OCI-M2 (cell line): Measurements from ENCODE around the gene SOD2.
"Not testable (repeated sequence)": the region's sequence is repeated elsewhere in the genome, so short reads cannot be mapped to it uniquely, and the experiment has no call there.

Experiments
- DNase-seq: peaks from one replicate; lab custom pipeline; 2025; ENCODE audit not compliant: unreplicated experiment; lab: John Stamatoyannopoulos, UW

SOD2 gene

GRCh38 chr6:159684013-159684304, 9.1 kb downstream of the SOD2 start:
- DNase-seq, result no peak

- DNase-seq, result no peak
Observed at GRCh38 chr6:159682810-159683209, 10.2 kb downstream of the SOD2 start.

DNA sequence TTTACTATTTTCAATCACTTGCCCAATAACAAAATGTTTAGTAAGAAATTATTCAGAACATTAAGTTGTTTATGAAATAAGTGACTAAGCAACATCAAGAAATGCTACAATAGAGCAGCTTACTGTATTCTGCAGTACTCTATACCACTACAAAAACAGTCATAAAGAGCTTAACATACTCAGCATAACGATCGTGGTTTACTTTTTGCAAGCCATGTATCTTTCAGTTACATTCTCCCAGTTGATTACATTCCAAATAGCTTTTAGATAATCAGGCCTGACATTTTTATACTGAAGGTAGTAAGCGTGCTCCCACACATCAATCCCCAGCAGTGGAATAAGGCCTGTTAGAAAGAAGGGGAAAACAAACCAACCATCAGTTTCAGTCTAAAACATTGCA, 10.7 kb downstream of the SOD2 start:
- no peak for DNase-seq

- no peak for DNase-seq
Observed at GRCh38 chr6:159681191-159681880, 11.7 kb downstream of the SOD2 start.

- no peak for DNase-seq
Observed at GRCh38 chr6:159680104-159680503, 12.9 kb downstream of the SOD2 start.

DNA sequence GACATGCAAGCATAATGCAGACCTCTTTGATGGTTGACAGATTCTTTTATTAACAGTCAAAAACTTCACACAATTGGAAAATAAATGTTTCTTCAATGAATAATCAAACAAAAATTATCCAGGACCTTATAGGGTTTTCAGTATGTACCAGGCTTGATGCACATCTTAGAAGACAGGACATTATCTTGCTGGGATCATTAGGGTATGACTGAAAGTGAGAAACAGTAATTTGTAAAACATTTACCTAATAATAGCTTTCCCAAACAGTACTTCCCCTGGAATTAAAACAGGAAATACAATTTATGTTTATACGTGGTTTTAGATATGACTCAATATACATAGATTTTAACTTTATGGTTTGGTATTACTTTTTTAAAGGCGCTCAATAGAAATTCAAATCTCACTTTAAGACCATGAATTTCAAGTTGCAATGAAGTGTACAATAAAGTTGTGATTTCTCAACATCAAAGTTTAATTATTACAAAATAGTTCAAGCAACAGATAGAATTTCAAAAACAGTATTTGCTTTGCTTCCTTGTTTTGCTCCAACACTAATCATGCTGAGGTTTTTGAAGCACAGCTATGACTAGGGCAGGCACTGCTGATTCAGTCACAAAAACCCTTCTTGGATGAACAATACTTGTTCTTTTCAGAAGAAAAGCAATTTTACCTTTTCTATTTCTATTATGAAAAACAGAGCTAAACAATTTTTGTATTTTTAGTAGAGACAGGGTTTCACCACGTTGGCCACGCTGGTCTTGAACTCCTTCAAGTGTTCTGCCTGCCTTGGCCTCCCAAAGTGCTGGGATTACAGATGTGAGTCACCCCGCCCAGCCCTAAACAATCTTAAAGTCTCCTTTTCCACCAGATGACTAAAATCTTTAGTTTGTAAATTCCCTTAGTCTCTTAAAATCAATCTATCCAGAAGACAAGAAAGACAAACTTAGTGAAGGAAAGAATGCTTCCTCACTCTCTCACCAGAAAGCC, 13.7 kb downstream of the SOD2 start:
- DNase-seq, result no peak

- no peak for DNase-seq
Observed at GRCh38 chr6:159678574-159678973, 14.5 kb downstream of the SOD2 start.

- DNase-seq, result no peak
Observed at GRCh38 chr6:159677506-159678165, 15.4 kb downstream of the SOD2 start.

DNA sequence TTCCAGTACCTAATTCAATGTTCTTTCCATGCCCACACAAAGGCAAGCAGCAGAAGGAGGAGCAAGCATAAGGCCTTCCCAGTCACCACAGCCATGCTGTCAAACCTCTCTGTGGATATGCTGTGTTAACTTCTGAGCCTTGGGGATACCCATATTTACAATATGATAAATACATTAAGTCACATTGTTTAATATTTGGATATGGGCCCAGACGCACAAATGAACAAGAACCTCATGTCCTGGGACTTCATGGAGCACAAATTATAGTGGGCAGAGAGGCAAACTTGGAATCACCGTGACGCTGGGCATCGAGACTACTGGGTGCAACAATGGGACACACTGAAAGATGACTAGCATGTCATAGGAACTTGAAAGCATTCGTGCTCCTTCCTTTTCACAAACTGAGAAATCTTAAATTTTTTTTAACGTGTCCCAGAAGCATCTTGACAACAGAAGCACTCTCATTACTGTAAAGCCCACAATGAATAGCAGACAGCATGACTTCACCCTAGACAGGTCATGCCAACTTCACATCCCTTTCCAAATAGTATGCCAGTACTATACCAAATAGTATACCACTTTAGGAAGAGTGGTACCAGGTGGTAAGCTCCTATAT, 16.0 kb downstream of the SOD2 start:
- DNase-seq, result no peak

GRCh38 chr6:159676236-159676635, 16.8 kb downstream of the SOD2 start:
- DNase-seq, result not testable (repeated sequence)

- DNase-seq, result no peak
Observed at GRCh38 chr6:159665868-159666635, 27.0 kb downstream of the SOD2 start.

DNA sequence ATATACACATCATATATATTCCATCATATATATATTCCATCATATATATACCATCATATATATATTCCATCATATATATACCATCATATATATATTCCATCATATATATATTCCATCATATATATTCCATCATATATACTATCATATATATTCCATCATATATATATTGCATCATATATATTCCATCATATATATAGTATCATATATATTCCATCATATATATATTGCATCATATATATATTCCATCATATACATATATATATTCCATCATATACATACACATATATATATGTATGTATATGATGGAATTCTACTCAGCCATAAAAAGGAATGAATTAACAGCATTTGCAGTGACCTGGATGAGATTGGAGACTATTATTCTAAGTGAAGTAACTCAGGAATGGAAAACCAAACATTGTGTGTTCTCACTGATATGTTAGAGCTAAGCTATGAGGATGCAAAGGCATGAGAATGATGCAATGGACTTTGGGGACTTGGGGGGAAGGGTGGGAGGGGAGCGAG, 29.6 kb downstream of the SOD2 start:
- DNase-seq, result not testable (repeated sequence)

- not testable (repeated sequence) for DNase-seq
Observed at GRCh38 chr6:159661977-159662376, 31.1 kb downstream of the SOD2 start.

- no peak for DNase-seq
Observed at GRCh38 chr6:159655409-159655988, 37.5 kb downstream of the SOD2 start.

GRCh38 chr6:159654483-159655098, 38.5 kb downstream of the SOD2 start:
- DNase-seq, result no peak

DNA sequence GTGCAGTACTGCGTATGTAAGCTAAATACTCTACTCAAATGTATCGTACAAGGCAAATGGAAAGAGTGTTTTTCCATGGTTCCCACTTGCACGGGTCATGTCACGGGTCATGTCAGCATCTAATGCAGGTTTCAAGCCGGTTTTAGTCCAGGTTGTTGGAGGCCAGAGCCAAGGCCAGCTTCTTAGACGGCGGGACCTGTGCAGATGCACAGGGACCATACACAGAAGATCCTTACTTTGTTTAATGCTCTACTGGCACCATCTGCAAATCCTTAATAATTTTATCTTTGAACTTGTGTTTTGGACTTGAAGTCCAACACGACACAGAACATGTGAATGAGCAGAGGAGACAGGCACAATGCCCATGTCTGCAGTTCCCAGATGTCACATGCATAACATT, 42.7 kb downstream of the SOD2 start:
- no peak for DNase-seq

DNA sequence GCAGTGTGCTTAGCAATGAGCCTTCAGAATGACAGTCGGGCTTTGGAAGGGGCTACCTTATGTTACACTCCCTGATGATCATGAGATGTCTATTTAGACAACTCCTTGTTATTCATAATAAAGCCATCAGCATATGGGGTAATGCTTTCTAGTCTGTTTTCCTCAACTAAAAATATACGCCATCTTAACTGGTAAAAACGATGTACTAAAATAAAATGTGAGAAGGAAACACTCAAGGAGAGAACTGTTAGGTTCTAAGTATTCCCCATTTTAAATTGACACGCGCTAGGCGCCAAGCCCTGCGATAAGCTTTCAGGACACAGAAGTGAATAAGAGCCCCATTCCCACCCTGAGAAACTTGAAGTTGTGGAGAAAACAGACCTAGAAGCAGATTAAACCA, 43.6 kb downstream of the SOD2 start:
- DNase-seq, result no peak

DNA sequence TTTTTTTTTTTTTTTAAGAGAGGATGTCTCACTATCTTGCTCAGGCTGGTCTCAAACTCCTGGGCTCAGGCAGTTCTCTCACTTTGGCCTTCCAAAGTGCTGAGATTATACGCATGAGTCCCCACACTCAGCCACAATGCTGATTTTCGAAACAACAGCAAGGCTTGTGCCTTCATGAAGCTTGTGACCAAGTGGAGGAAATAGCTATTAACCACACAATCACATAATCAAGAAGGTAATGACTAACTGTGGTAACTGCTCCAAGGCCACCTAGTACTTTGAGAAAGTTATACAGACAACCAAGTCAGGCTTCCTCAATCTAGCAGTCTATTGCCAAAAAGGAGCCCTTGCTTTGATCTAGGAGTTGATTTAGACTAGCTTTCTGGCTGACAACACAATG, 46.3 kb downstream of the SOD2 start:
- DNase-seq, result no peak

DNA sequence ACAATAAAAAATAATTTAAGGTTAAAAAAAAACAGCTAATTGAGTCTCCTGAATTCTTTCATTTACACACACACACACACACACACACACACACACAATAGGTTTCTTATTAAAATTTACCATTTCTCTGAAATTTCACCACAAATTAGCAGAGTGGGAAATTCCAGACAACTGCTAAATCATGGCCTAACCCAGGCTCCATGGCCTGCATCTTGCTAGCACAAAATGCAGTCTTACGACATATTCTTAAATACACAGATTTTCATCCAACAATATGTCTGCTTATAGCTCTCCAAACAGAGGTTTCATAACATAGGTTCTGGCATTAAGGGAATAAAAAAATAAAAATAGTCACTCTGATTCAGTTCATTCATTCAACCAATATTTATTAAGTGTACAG, 46.9 kb downstream of the SOD2 start:
- no peak for DNase-seq

DNA sequence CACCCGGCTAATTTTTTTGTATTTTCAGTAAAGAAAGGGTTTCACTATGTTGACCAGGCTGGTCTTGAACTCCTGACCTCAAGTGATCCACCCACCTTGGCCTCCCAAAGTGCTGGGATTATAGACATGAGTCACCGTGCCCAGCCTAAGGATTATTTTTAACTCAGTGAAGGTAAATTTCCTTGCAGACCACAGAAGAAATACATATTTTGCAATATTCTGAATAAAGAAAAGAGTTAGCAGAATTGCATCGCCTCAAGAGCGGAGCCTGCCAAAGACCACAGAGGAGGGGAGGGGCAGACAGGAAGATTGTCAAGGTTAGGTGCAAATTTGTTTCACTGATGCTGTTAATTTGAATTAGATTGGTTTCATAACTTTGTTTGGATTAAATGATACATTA, 47.4 kb downstream of the SOD2 start:
- DNase-seq, result no peak
